Measurements from ENCODE around the gene KDELR1. TPM values are rescaled to one million over a fixed set of nuclear protein-coding genes. Genes with fewer than 3 reads are reported as not detected.

The KDELR1 gene
- total and polyA plus RNA-seq, 4 donors, result 60.7 to 128 (median 108) TPM

DNA sequence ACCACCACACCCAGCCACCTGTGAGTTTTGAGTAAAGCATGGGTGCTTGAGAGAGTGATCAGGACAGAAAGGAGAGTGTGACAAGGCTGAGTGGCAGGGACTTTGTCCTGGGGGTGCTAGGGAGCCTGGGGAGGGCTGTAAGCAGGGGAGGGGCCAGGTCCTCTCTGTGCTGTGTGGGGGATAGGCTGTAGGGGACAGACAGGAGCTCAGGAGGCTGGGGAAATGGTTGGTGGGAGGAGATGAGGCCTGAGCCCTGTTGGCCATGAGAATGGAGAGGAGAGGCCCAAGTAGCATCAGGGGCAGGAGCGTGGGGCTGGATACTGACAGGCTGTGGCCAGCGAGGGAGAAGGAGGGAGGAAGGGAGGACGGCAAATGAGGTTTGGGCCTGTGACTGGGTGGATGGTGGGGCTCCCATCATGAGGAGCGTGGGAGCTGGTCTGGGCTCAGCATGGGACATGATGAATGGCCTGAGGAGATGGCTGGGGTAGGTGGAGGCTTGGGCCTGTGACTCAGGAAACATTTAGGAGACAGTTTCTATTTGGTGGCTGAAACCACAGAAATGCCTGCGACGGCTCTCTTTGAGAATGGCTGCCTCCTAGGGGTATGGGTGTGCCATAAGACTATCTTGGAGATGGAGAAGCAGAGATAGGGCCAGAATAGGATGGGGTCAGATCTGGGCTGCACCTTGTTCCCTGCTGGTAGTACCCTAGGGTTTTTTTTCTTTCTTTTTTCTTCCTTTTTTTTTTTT, 27.1 kb upstream of the KDELR1 start:
- 84 to 86% methylated on average over 6 of the region's 6 CpGs for WGBS, 2 donors
- no peak for ATAC-seq (ENCODE audit: low FRiP score)
- DNase-seq, result no peak
- no peak overlapping the region for H3K4me3 ChIP-seq (ENCODE audit: low read length in 2 of 2)
- H3K27me3 ChIP-seq (ENCODE audit: control insufficient read depth in 1 of 2, insufficient read depth in 2 of 2, low read length in 1 of 2), result no peaks in the 10 kb centered on the region
- no peak overlapping the region for H3K27ac ChIP-seq (ENCODE audit: low read depth in 1 of 2, low read length in 2 of 2)
- no peaks in the 10 kb centered on the region for H3K9me3 ChIP-seq (ENCODE audit: control insufficient read depth, low read length)
- intact Hi-C loops (cut with DNase I), result no loop called here
- no peaks in the 10 kb centered on the region for H3K4me1 ChIP-seq (ENCODE audit: control insufficient read depth in 1 of 2, insufficient read depth in 2 of 2, low read length in 2 of 2)
- H3K36me3 ChIP-seq (ENCODE audit: control insufficient read depth in 1 of 2, insufficient read depth in 2 of 2, low read length in 1 of 2), result no peaks in the 10 kb centered on the region

DNA sequence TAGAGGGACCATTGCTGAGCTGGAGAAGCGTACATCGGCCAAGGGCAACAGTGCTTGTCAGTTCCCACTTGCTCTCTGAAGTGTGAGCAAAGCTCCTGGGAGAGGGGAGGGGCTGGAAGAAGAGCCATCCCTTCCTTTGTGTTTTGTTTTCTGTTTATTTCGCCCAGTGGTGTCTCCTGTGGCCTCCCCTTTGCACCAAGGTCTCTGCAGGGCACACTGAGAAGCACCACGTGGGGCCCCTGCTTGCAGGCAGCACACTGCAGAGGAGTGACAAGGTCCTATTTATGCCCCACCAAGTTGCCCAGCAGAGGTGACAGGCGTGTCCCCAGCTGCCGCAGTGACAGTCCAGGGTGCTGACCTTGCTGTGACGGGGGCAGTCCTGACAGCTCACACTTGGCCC, 26.1 kb upstream of the KDELR1 start:
- DNase-seq (no peak), ATAC-seq (ENCODE audit: low FRiP score) (no peak)
- WGBS, 2 donors, result 64 to 67% methylated on average over 7 of the region's 7 CpGs
- Histone ChIP-seq H3K4me1 (ENCODE audit: control insufficient read depth in 1 of 2, insufficient read depth in 2 of 2, low read length in 2 of 2) (no peaks in the 10 kb centered on the region), H3K4me3 (ENCODE audit: low read length in 2 of 2) (no peak overlapping the region), H3K36me3 (ENCODE audit: control insufficient read depth in 1 of 2, insufficient read depth in 2 of 2, low read length in 1 of 2) (no peaks in the 10 kb centered on the region), H3K27ac (ENCODE audit: low read depth in 1 of 2, low read length in 2 of 2) (no peak overlapping the region), H3K27me3 (ENCODE audit: control insufficient read depth in 1 of 2, insufficient read depth in 2 of 2, low read length in 1 of 2) (no peaks in the 10 kb centered on the region), H3K9me3 (ENCODE audit: control insufficient read depth, low read length) (no peaks in the 10 kb centered on the region)
- intact Hi-C loops (cut with DNase I), result no loop called here

DNA sequence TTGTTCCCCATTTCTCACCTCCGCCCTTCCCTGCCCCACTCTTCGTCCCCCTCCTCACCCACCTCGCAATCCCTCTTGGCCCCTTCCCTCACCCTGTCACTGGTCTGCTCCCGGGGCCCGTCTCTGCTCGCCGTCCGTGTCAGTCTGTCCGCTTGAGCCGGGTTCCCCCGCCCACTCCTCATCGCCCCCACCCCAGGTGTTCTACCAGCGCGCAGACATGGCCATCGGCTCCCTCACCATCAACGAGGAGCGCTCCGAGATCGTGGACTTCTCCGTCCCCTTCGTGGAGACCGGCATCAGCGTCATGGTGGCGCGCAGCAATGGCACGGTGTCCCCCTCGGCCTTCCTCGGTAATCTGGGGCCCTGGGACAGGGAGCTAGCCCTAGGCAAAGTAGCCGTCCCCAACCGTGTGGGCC, 24.5 kb upstream of the KDELR1 start:
- 19 to 20% methylated on average over 29 to 30 of the region's 30 CpGs for WGBS, 2 donors
- Histone ChIP-seq H3K9me3 (ENCODE audit: control insufficient read depth, low read length) (no peaks in the 10 kb centered on the region), H3K4me3 (ENCODE audit: low read length in 2 of 2) (no peak overlapping the region), H3K4me1 (ENCODE audit: control insufficient read depth in 1 of 2, insufficient read depth in 2 of 2, low read length in 2 of 2) (no peaks in the 10 kb centered on the region), H3K36me3 (ENCODE audit: control insufficient read depth in 1 of 2, insufficient read depth in 2 of 2, low read length in 1 of 2) (no peaks in the 10 kb centered on the region), H3K27ac (ENCODE audit: low read depth in 1 of 2, low read length in 2 of 2) (no peak overlapping the region), H3K27me3 (ENCODE audit: control insufficient read depth in 1 of 2, insufficient read depth in 2 of 2, low read length in 1 of 2) (no peaks in the 10 kb centered on the region)
- intact Hi-C loops (cut with DNase I), result no loop called here
- no peak for DNase-seq
- ATAC-seq (ENCODE audit: low FRiP score), result no peak

DNA sequence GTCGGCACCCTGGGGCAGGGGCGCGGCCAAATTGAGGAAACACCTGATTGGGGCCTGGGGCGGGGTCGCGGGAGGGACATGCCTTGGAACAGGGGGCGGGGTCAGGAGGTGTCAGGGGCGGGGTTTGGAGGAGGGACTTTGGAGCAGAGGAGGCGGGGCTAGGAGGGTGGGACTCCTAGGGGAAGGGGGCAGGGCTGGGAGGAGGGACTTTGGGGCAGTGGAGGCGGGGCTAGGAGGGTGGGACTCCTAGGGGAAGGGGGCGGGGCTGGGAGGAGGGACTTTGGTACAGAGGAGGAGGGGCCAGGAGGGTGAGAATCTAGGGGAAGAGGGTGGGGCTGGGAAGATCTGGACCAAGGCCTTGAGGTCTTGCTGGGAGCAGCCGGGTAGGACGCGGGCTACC, 24.0 kb upstream of the KDELR1 start:
- no peaks in the 10 kb centered on the region for H3K4me1 ChIP-seq (ENCODE audit: control insufficient read depth in 1 of 2, insufficient read depth in 2 of 2, low read length in 2 of 2)
- DNase-seq, result peak; percentile 91 to 93
- intact Hi-C loops (cut with DNase I), result no loop called here
- no peak overlapping the region for H3K4me3 ChIP-seq (ENCODE audit: low read length in 2 of 2)
- H3K9me3 ChIP-seq (ENCODE audit: control insufficient read depth, low read length), result no peaks in the 10 kb centered on the region
- H3K36me3 ChIP-seq (ENCODE audit: control insufficient read depth in 1 of 2, insufficient read depth in 2 of 2, low read length in 1 of 2), result no peaks in the 10 kb centered on the region
- ATAC-seq (ENCODE audit: low FRiP score), result peak; percentile 83
- 5% methylated on average over 11 to 14 of the region's 14 CpGs for WGBS, 2 donors
- no peak overlapping the region for H3K27ac ChIP-seq (ENCODE audit: low read depth in 1 of 2, low read length in 2 of 2)
- no peaks in the 10 kb centered on the region for H3K27me3 ChIP-seq (ENCODE audit: control insufficient read depth in 1 of 2, insufficient read depth in 2 of 2, low read length in 1 of 2)

DNA sequence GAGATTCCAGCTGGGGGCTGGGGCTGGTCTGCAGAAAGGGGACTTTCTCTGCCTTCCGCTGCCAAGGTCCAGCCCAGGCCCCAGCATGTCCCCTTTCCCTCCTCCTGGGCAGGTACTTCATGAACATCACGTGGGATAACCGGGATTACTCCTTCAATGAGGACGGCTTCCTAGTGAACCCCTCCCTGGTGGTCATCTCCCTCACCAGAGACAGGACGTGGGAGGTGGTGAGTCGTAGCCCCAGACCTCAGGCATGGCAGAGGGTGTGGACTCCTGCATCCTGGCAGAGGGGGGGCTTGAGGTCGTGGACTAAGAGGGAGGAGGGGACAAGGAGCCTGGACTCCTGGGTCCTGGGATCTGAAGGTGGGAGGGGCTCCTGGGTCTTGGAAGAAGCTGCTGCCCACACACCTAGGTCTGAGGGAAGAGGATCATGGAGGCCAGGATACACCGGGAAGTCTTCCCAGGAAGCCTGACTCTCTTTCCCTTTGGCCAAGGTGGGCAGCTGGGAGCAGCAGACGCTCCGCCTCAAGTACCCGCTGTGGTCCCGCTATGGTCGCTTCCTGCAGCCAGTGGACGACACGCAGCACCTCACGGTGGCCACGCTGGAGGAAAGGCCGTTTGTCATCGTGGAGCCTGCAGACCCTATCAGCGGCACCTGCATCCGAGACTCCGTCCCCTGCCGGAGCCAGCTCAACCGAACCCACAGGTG, 22.7 kb upstream of the KDELR1 start:
- H3K27ac ChIP-seq (ENCODE audit: low read depth in 1 of 2, low read length in 2 of 2), result no peak overlapping the region
- no peaks in the 10 kb centered on the region for H3K9me3 ChIP-seq (ENCODE audit: control insufficient read depth, low read length)
- no peaks in the 10 kb centered on the region for H3K36me3 ChIP-seq (ENCODE audit: control insufficient read depth in 1 of 2, insufficient read depth in 2 of 2, low read length in 1 of 2)
- no peak for DNase-seq
- H3K4me3 ChIP-seq (ENCODE audit: low read length in 2 of 2), result no peak overlapping the region
- no peak for ATAC-seq (ENCODE audit: low FRiP score)
- H3K4me1 ChIP-seq (ENCODE audit: control insufficient read depth in 1 of 2, insufficient read depth in 2 of 2, low read length in 2 of 2), result no peaks in the 10 kb centered on the region
- intact Hi-C loops (cut with DNase I), result no loop called here
- WGBS, 2 donors, result 33% methylated on average over 24 of the region's 24 CpGs
- no peaks in the 10 kb centered on the region for H3K27me3 ChIP-seq (ENCODE audit: control insufficient read depth in 1 of 2, insufficient read depth in 2 of 2, low read length in 1 of 2)

DNA sequence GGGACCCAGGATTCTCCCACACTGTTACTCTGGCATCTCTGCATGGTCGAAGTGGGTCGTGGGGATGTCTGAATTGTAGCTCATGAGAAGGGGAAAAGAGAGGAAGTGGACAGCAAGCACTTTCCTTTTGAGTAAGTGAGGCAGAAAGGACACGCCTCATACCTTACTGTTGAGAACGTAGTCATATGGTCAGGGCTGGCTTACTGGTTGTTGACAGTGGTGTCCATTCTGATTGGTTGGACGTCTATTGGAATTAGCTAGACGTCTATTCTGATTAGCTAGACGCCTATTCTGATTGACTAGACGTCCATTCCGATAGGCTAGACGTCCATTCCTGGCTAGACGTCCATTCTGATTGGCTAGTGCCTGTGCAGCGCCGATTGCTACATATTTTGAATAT, 14.5 kb upstream of the KDELR1 start:
- H3K4me3 ChIP-seq (ENCODE audit: low read length in 2 of 2), result peak overlapping the region in 1 of 2 donors; percentile 24
- DNase-seq, result no peak
- intact Hi-C loops (cut with DNase I), result no loop called here
- no peaks in the 10 kb centered on the region for H3K36me3 ChIP-seq (ENCODE audit: control insufficient read depth in 1 of 2, insufficient read depth in 2 of 2, low read length in 1 of 2)
- no peaks in the 10 kb centered on the region for H3K4me1 ChIP-seq (ENCODE audit: control insufficient read depth in 1 of 2, insufficient read depth in 2 of 2, low read length in 2 of 2)
- no peak overlapping the region for H3K27ac ChIP-seq (ENCODE audit: low read depth in 1 of 2, low read length in 2 of 2)
- ATAC-seq (ENCODE audit: low FRiP score), result no peak
- H3K27me3 ChIP-seq (ENCODE audit: control insufficient read depth in 1 of 2, insufficient read depth in 2 of 2, low read length in 1 of 2), result no peaks in the 10 kb centered on the region
- peaks cover 5% of the 10 kb centered on the region for H3K9me3 ChIP-seq (ENCODE audit: control insufficient read depth, low read length)
- 81 to 83% methylated on average over 13 of the region's 13 CpGs for WGBS, 2 donors

DNA sequence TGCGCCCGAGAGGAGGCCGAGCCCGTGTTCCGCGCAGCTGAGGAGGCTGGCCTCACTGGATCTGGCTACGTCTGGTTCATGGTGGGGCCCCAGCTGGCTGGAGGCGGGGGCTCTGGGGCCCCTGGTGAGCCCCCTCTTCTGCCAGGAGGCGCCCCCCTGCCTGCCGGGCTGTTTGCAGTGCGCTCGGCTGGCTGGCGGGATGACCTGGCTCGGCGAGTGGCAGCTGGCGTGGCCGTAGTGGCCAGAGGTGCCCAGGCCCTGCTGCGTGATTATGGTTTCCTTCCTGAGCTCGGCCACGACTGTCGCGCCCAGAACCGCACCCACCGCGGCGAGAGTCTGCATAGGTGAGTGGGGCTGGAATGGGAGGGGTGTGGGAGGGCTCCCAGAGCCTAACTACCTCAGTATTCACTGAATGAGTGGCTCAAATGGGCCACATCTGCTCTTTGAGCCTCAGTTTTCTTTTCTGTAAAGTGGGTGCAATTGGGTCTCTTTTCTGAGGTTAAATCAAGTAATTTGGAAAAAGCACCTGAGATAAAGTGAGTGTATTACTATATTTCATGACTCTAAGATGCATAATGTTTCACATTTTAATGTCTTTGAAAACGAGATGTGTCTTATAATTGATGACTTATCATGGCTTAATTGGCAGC, 13.8 kb upstream of the KDELR1 start:
- Histone ChIP-seq H3K4me1 (ENCODE audit: control insufficient read depth in 1 of 2, insufficient read depth in 2 of 2, low read length in 2 of 2) (no peaks in the 10 kb centered on the region), H3K27me3 (ENCODE audit: control insufficient read depth in 1 of 2, insufficient read depth in 2 of 2, low read length in 1 of 2) (no peaks in the 10 kb centered on the region), H3K27ac (ENCODE audit: low read depth in 1 of 2, low read length in 2 of 2) (no peak overlapping the region), H3K36me3 (ENCODE audit: control insufficient read depth in 1 of 2, insufficient read depth in 2 of 2, low read length in 1 of 2) (no peaks in the 10 kb centered on the region), H3K4me3 (ENCODE audit: low read length in 2 of 2) (no peak overlapping the region), H3K9me3 (ENCODE audit: control insufficient read depth, low read length) (peaks cover 5% of the 10 kb centered on the region)
- intact Hi-C loops (cut with DNase I), result no loop called here
- DNase-seq (no peak), ATAC-seq (ENCODE audit: low FRiP score) (no peak)
- WGBS, 2 donors, result 89 to 92% methylated on average over 27 of the region's 27 CpGs

DNA sequence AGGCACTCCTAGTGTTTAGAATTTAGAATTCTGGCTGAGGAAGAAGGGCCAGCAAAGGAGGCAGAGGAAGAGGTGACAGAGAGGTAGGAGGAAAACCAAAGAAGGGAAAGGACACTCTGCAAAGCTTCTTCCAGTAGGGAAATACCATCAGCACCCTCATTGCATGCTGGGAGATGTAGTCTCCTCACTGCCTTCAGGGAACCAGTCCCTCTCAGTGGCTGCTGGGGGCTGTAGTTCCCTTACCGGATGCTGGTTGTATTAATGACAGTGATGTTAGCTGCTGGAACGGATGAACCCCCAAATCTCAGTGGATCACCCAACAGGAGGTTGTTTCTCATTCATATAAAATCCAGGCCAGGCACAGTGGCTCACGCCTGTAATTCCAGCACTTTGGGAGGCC, 12.3 kb upstream of the KDELR1 start:
- ATAC-seq (ENCODE audit: low FRiP score) (no peak), DNase-seq (peak in 1 of 2 donors; percentile 68)
- H3K36me3 ChIP-seq (ENCODE audit: control insufficient read depth in 1 of 2, insufficient read depth in 2 of 2, low read length in 1 of 2), result no peaks in the 10 kb centered on the region
- no peak overlapping the region for H3K4me3 ChIP-seq (ENCODE audit: low read length in 2 of 2)
- intact Hi-C loops (cut with DNase I), result no loop called here
- no peaks in the 10 kb centered on the region for H3K27me3 ChIP-seq (ENCODE audit: control insufficient read depth in 1 of 2, insufficient read depth in 2 of 2, low read length in 1 of 2)
- no peak overlapping the region for H3K27ac ChIP-seq (ENCODE audit: low read depth in 1 of 2, low read length in 2 of 2)
- no peaks in the 10 kb centered on the region for H3K4me1 ChIP-seq (ENCODE audit: control insufficient read depth in 1 of 2, insufficient read depth in 2 of 2, low read length in 2 of 2)
- WGBS, 2 donors, result 48 to 51% methylated on average over 3 of the region's 3 CpGs
- peaks cover 5% of the 10 kb centered on the region for H3K9me3 ChIP-seq (ENCODE audit: control insufficient read depth, low read length)
